ENCODE results near the gene PSMB3.

The PSMB3 gene

DNA sequence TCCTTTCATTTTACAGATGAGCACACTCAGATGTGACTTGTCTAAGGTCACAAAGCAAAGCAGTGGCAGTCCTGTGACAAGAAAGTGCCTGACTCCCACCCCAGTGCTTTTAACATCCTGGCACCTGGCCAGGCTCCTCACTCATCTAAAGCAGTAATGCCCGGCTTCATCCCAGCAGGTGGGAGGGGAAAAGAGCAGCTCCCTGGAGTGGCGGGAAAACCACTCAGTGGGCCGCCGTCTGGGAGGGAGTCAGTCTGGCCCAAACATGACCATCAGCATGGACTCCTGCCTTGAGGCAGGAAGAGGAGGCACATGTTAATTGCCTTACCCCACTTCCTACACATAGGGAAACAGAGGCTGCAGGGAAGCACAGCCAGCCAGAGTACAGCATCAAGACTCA, 7.0 kb upstream of the PSMB3 start (continued):
- TF ChIP-seq GLIS2 (tag by site-specific recombination; IDR thresholded peaks at IDR 0.05) (peak; percentile 69), ZNF544 (tag by site-specific recombination; IDR thresholded peaks at IDR 0.05) (no peak), GLIS1 (tag by site-specific recombination; IDR thresholded peaks at IDR 0.05) (peak; percentile 84), IKZF3 (tag by site-specific recombination; IDR thresholded peaks at IDR 0.05) (peak; percentile 97), KLF16 (tag by site-specific recombination; IDR thresholded peaks at IDR 0.05) (no peak), ZFP37 (tag by site-specific recombination; IDR thresholded peaks at IDR 0.05) (no peak), ZFHX2 (tag by site-specific recombination; conservative IDR thresholded peaks at IDR 0.05) (peak; percentile 76), SCRT2 (tag by site-specific recombination; IDR thresholded peaks at IDR 0.05) (peak; percentile 66), ZNF423 (tag by site-specific recombination; IDR thresholded peaks at IDR 0.05) (peak; percentile 82; the same call in 1 of the 2 replicates), KLF8 (tag by site-specific recombination; IDR thresholded peaks at IDR 0.05) (peak; percentile 12; the same call in 1 of the 2 replicates), ZNF184 (tag by site-specific recombination; IDR thresholded peaks at IDR 0.05) (peak; percentile 77; the same call in 1 of the 2 replicates), SP7 (tag by site-specific recombination; IDR thresholded peaks at IDR 0.05) (peak; percentile 33; the same call in 1 of the 2 replicates), ZNF18 (tag by site-specific recombination; IDR thresholded peaks at IDR 0.05) (0 out of 2 replicates have a peak, but pooled peaks have one; percentile 40), ZNF624 (tag by site-specific recombination; IDR thresholded peaks at IDR 0.05) (0 out of 2 replicates have a peak, but pooled peaks have one; percentile 4), ZSCAN30 (tag by site-specific recombination; IDR thresholded peaks at IDR 0.05) (peak; percentile 79; the same call in 1 of the 2 replicates), ZBTB26 (tag by site-specific recombination; optimal IDR thresholded peaks at IDR 0.05) (no peak), ZBTB44 (tag by site-specific recombination; IDR thresholded peaks at IDR 0.05) (peak; percentile 63), ZNF341 (tag by site-specific recombination; IDR thresholded peaks at IDR 0.05; ENCODE audit: low read depth) (peak; percentile 88), ZBTB8A (tag by site-specific recombination; IDR thresholded peaks at IDR 0.05) (peak; percentile 23), ZNF24 (tag by site-specific recombination; IDR thresholded peaks at IDR 0.05) (peak; percentile 66; the same call in 1 of the 2 replicates), ZNF664 (tag by site-specific recombination; IDR thresholded peaks at IDR 0.05) (peak; percentile 53; the same call in 1 of the 2 replicates), ZNF629 (tag by site-specific recombination; IDR thresholded peaks at IDR 0.05) (peak; percentile 37; the same call in 1 of the 2 replicates), ZNF600 (tag by site-specific recombination; IDR thresholded peaks at IDR 0.05) (peak; percentile 28; the same call in 1 of the 2 replicates), ZNF394 (tag by site-specific recombination; IDR thresholded peaks at IDR 0.05; ENCODE audit: borderline replicate concordance) (peak; percentile 57), ZNF548 (tag by site-specific recombination; IDR thresholded peaks at IDR 0.05) (no peak)

Data from HEK293 (cell line).